HEK293 (cell line): ENCODE results near the gene ATP13A3.
"Not testable (repeated sequence)": the region's sequence is repeated elsewhere in the genome, so short reads cannot be mapped to it uniquely, and the experiment has no call there.

Experiments used
- CTCF ChIA-PET: fragments of 350-600 bp; formaldehyde crosslinking; extraction: SDS; loops from one replicate; lab custom pipeline; 2021; ENCODE audit warnings: antibody characterized with exemption; lab: Yijun Ruan, JAX
- POLR2A ChIA-PET: fragments of 300-600 bp; formaldehyde crosslinking; extraction: SDS; loops from one replicate; lab custom pipeline; 2020; ENCODE audit warnings: antibody characterized with exemption, inconsistent platforms; lab: Yijun Ruan, JAX
- H3K27ac ChIP-seq: fragments of 200-500 bp; sonication (Bioruptor generic); 2 replicates; pipeline ENCODE4 v1.5.1; 2014; ENCODE audit warnings: low read depth, low read length, control low read depth, inconsistent platforms; ENCODE audit errors: extremely low read depth
- H3K36me3 ChIP-seq, 2 experiments: fragments of 200-500 bp in 1 of 2; sonication (Bioruptor generic) in 1 of 2; 1 replicate in 1 of 2; 2 replicates in 1 of 2; pipeline ENCODE4 v1.5.1; 2014 to 2017; ENCODE audit warnings: inconsistent platforms in 2 of 2, low read length in 2 of 2; ENCODE audit not compliant: control insufficient read depth in 2 of 2, insufficient read depth in 1 of 2
- H3K4me1 ChIP-seq: fragments of 200-500 bp; sonication (Bioruptor generic); 2 replicates; pipeline ENCODE4 v1.5.1; 2014; ENCODE audit warnings: mild to moderate bottlenecking, low read length, inconsistent platforms; ENCODE audit not compliant: control insufficient read depth, insufficient read depth
- H3K4me3 ChIP-seq: 2 replicates; pipeline ENCODE4 v1.5.1; 2011; ENCODE audit warnings: low read depth, mild to moderate bottlenecking, control low read depth, low read length, moderate library complexity
- H3K9me3 ChIP-seq: fragments of 200-500 bp; sonication (Bioruptor generic); 2 replicates; pipeline ENCODE4 v1.5.1; 2014; ENCODE audit warnings: low read depth, low read length, inconsistent platforms; ENCODE audit not compliant: control insufficient read depth, insufficient read depth
- GLIS1 ChIP-seq: fragments of 450-650 bp; formaldehyde crosslinking; IDR thresholded peaks from 2 replicates; pipeline ENCODE4 v1.5.1; 2016; ENCODE audit warnings: missing biosample characterization, missing genetic modification characterization
- GLIS2 ChIP-seq: fragments of 450-650 bp; formaldehyde crosslinking; IDR thresholded peaks from 2 replicates; pipeline ENCODE4 v1.5.1; 2016; ENCODE audit warnings: missing biosample characterization, missing genetic modification characterization
- HOXD13 ChIP-seq: sonication (generic); formaldehyde crosslinking; IDR thresholded peaks from 2 replicates; pipeline ENCODE4 v1.8.0; 2022; ENCODE audit warnings: missing genetic modification reagents, borderline replicate concordance
- KLF1 ChIP-seq: fragments of 450-650 bp; formaldehyde crosslinking; IDR thresholded peaks from 2 replicates; pipeline ENCODE4 v1.5.1; 2016; ENCODE audit warnings: missing biosample characterization, missing genetic modification characterization
- KLF10 ChIP-seq: fragments of 450-650 bp; IDR thresholded peaks from 2 replicates; pipeline ENCODE4 v1.5.1; 2018; ENCODE audit warnings: missing biosample characterization, mild to moderate bottlenecking, missing genetic modification characterization
- KLF16 ChIP-seq: fragments of 450-650 bp; formaldehyde crosslinking; IDR thresholded peaks from 2 replicates; pipeline ENCODE4 v1.5.1; 2017; ENCODE audit warnings: missing biosample characterization, missing genetic modification characterization
- KLF7 ChIP-seq: fragments of 450-650 bp; formaldehyde crosslinking; IDR thresholded peaks from 2 replicates; pipeline ENCODE4 v1.5.1; 2016; ENCODE audit warnings: missing biosample characterization, missing genetic modification characterization, borderline replicate concordance
- KLF9 ChIP-seq: fragments of 450-650 bp; formaldehyde crosslinking; IDR thresholded peaks from 2 replicates; pipeline ENCODE4 v1.5.1; 2016; ENCODE audit warnings: missing biosample characterization, missing genetic modification characterization, low read depth
- SETDB1 ChIP-seq: IDR thresholded peaks from one replicate; pipeline ENCODE4 v1.6.1; 2017; ENCODE audit warnings: mild to moderate bottlenecking, low read length, moderate library complexity, mixed read lengths; ENCODE audit not compliant: insufficient read length
- ZBTB1 ChIP-seq: fragments of 450-650 bp; formaldehyde crosslinking; IDR thresholded peaks from 2 replicates; pipeline ENCODE4 v1.5.1; 2016; ENCODE audit warnings: missing biosample characterization, missing genetic modification characterization
- ZBTB21 ChIP-seq: fragments of 450-650 bp; formaldehyde crosslinking; IDR thresholded peaks from 2 replicates; pipeline ENCODE4 v1.5.1; 2017; ENCODE audit warnings: missing biosample characterization, missing genetic modification characterization
- ZBTB26 ChIP-seq: fragments of 450-650 bp; formaldehyde crosslinking; optimal IDR thresholded peaks from 2 replicates; pipeline ENCODE3; 2016; ENCODE audit warnings: missing biosample characterization, mild to moderate bottlenecking, missing genetic modification characterization
- ZBTB8A ChIP-seq: fragments of 450-650 bp; formaldehyde crosslinking; IDR thresholded peaks from 2 replicates; pipeline ENCODE4 v1.5.1; 2016; ENCODE audit warnings: missing biosample characterization, missing genetic modification characterization
- ZNF561 ChIP-seq: fragments of 450-650 bp; IDR thresholded peaks from 2 replicates; pipeline ENCODE4 v1.5.1; 2018; ENCODE audit warnings: missing biosample characterization, missing genetic modification characterization, borderline replicate concordance
- ZNF664 ChIP-seq: fragments of 450-650 bp; formaldehyde crosslinking; IDR thresholded peaks from 2 replicates; pipeline ENCODE4 v1.5.1; 2016; ENCODE audit warnings: missing biosample characterization, missing genetic modification characterization
- TF ChIP-seq, protein P1 (sequence below): fragments of 450-650 bp; formaldehyde crosslinking; IDR thresholded peaks from 2 replicates; pipeline ENCODE4 v1.5.1; 2016; ENCODE audit warnings: missing biosample characterization, missing genetic modification characterization, borderline replicate concordance
- TF ChIP-seq, protein P2 (sequence below): fragments of 450-650 bp; formaldehyde crosslinking; IDR thresholded peaks from 2 replicates; pipeline ENCODE4 v1.5.1; 2017; ENCODE audit warnings: missing biosample characterization, missing genetic modification characterization

Gene ATP13A3

DNA sequence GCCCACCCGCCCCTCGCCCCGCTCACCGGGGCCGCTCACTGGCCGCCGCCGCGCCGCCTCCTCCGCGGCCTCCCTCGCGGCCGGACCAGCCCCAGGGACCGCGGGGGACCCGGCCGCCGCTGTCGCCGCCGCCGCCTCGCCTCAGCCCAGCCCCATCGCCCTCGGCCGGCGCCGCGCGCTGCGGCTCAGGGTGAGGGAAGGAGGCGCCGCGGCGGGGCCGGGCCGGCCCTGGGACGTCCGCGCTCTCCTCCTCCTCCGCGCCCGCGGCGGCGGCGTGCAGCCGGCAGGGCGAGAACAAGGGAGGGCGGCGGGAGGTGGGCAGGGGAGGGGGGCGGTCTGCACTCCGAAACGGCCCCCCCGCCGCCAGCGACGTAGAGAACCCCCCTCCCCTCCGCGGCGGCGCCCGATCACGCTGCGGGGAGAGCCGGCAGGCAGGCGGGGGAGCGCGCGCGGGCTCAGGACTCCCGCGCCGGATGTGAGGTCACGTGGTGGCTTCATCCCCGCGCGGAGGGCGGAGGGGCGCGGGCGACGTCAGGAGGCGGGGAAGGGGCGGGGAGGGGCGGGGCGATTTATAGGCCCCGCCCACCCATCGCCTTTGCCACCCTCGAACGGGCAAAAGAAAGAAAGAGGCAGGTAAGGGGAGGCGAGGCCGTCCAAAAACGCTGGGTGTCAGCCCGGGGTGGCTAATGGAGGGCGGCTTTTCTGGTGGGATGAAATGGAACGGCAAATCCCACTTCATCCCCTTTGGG lies at the start of gene ATP13A3 (continued):
- TF ChIP-seq ZBTB8A = peak; percentile 56
- TF ChIP-seq KLF10 (tag by site-specific recombination) = peak; percentile 88
- peak; percentile 45 for TF ChIP-seq GLIS1 (tag by site-specific recombination)
- TF ChIP-seq KLF7 (tag by site-specific recombination) = no peak
- no peak for TF ChIP-seq HOXD13
- peak; percentile 83 for TF ChIP-seq ZBTB26 (tag by site-specific recombination)
- TF ChIP-seq, protein P1, sequence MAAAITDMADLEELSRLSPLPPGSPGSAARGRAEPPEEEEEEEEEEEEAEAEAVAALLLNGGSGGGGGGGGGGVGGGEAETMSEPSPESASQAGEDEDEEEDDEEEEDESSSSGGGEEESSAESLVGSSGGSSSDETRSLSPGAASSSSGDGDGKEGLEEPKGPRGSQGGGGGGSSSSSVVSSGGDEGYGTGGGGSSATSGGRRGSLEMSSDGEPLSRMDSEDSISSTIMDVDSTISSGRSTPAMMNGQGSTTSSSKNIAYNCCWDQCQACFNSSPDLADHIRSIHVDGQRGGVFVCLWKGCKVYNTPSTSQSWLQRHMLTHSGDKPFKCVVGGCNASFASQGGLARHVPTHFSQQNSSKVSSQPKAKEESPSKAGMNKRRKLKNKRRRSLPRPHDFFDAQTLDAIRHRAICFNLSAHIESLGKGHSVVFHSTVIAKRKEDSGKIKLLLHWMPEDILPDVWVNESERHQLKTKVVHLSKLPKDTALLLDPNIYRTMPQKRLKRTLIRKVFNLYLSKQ (tag by site-specific recombination) = no peak
- TF ChIP-seq KLF9 (tag by site-specific recombination) = peak; percentile 63; the same call in 1 of the 2 replicates
- TF ChIP-seq, protein P2, sequence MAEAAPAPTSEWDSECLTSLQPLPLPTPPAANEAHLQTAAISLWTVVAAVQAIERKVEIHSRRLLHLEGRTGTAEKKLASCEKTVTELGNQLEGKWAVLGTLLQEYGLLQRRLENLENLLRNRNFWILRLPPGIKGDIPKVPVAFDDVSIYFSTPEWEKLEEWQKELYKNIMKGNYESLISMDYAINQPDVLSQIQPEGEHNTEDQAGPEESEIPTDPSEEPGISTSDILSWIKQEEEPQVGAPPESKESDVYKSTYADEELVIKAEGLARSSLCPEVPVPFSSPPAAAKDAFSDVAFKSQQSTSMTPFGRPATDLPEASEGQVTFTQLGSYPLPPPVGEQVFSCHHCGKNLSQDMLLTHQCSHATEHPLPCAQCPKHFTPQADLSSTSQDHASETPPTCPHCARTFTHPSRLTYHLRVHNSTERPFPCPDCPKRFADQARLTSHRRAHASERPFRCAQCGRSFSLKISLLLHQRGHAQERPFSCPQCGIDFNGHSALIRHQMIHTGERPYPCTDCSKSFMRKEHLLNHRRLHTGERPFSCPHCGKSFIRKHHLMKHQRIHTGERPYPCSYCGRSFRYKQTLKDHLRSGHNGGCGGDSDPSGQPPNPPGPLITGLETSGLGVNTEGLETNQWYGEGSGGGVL (tag by site-specific recombination) = peak; percentile 97
- TF ChIP-seq ZBTB1 = peak; percentile 65; the same call in 1 of the 2 replicates
- no peak for TF ChIP-seq ZNF561 (tag by site-specific recombination)
- TF ChIP-seq GLIS2 (tag by site-specific recombination) = peak; percentile 66
- TF ChIP-seq KLF1 (tag by site-specific recombination) = 0 out of 2 replicates have a peak, but pooled peaks have one; percentile 50
- TF ChIP-seq ZBTB21 = 0 out of 2 replicates have a peak, but pooled peaks have one; percentile 10
- TF ChIP-seq ZNF664 (tag by site-specific recombination) = no peak
- TF ChIP-seq, all 188 proteins: peak for 24

DNA sequence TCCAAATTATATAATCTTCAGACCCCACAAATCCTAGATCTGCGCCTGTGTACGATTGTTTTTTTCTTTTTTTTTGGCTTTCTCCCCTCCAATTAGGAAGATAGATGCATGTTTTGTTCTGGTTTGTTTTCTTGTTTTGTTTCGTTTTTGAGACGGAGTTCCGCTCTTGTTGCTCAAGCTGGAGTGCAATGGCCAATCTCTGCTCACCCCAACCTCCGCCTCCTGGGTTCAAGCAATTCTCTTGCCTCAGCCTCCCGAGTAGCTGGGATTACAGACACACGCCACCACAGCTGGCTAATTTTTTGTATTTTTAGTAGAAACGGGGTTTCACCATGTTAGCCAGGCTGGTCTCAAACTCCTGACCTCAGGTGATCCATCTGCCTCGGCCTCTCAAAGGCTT lies 48.4 kb upstream of the ATP13A3 start:
- H3K4me1 ChIP-seq, CTCF ChIA-PET, POLR2A ChIA-PET, H3K9me3 ChIP-seq, H3K36me3 ChIP-seq, H3K4me3 ChIP-seq, H3K27ac ChIP-seq: not testable (repeated sequence)

DNA sequence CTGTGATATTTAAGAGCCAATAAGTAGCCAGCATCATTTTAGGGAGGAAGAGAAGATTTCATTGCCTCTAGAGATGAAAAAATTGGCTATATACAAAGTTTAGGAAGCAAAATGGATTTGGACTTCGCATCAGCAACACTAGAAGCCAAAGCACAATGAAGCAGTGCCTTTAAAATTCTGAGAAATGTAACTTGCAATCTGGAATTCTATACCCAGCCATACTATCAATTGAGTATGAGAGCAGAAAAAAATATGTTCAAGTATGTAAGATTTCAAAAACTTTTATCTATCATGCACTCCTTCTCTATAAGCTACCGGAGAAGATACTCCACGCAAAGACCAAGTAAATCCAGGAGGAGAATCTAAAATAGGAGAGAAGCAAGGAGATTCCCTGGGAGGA lies 47.4 kb upstream of the ATP13A3 start:
- no peaks in the 10 kb centered on the region for H3K36me3 ChIP-seq
- peaks cover 5% of the 10 kb centered on the region; the same call in 1 of the 2 replicates for H3K4me1 ChIP-seq
- H3K27ac ChIP-seq = no peak overlapping the region
- ChIA-PET CTCF (no interaction called here), POLR2A (no interaction called here)
- TF ChIP-seq SETDB1 (peak; percentile 57), KLF16 (tag by site-specific recombination) (no peak)
- H3K4me3 ChIP-seq = no peak overlapping the region
- H3K9me3 ChIP-seq = no peaks in the 10 kb centered on the region
